Neural progenitor cell (in vitro differentiated cells): ENCODE results near the gene HABP2. TPM values are rescaled to one million over a fixed set of nuclear protein-coding genes. Genes with fewer than 3 reads are reported as not detected.

Experiments
- DNase-seq: peaks from one replicate; pipeline ENCODE4 v3.0.0-alpha.2; 2016; ENCODE audit warnings: low spot score
- H2AFZ ChIP-seq: fragments of 200-600 bp; sonication (generic); replicated peaks from 2 replicates; pipeline ENCODE4 v1.6.1; 2016; ENCODE audit warnings: antibody characterized with exemption
- H3F3A ChIP-seq: fragments of 200-600 bp; sonication (generic); 2 replicates; pipeline ENCODE4 v1.6.1; 2016; ENCODE audit warnings: antibody characterized with exemption, low read depth
- H3K27ac ChIP-seq: fragments of 200-600 bp; sonication (generic); 2 replicates; pipeline ENCODE4 v1.5.1; 2016; ENCODE audit warnings: mild to moderate bottlenecking
- H3K27me3 ChIP-seq: fragments of 200-600 bp; sonication (generic); 2 replicates; pipeline ENCODE4 v1.6.1; 2016; ENCODE audit warnings: mild to moderate bottlenecking, moderate library complexity
- H3K36me3 ChIP-seq: fragments of 200-600 bp; sonication (generic); 2 replicates; pipeline ENCODE4 v1.5.1; 2016
- H3K4me1 ChIP-seq: fragments of 200-600 bp; sonication (generic); 2 replicates; pipeline ENCODE4 v1.6.1; 2016; ENCODE audit warnings: mixed run types
- H3K4me2 ChIP-seq: fragments of 200-600 bp; sonication (generic); 2 replicates; pipeline ENCODE4 v1.6.1; 2016
- H3K4me3 ChIP-seq: fragments of 200-600 bp; sonication (generic); 2 replicates; pipeline ENCODE4 v1.5.1; 2016
- H3K79me2 ChIP-seq: fragments of 200-600 bp; sonication (generic); 2 replicates; pipeline ENCODE4 v1.6.1; 2016; ENCODE audit warnings: low read depth
- H3K9ac ChIP-seq: fragments of 200-600 bp; sonication (generic); 2 replicates; pipeline ENCODE4 v1.6.1; 2016
- H3K9me3 ChIP-seq: fragments of 200-600 bp; sonication (generic); 2 replicates; pipeline ENCODE4 v1.5.1; 2016; ENCODE audit warnings: low read depth
- H4K20me1 ChIP-seq: fragments of 200-600 bp; sonication (generic); 2 replicates; pipeline ENCODE4 v1.6.1; 2016; ENCODE audit warnings: low read depth
- H3K27ac Mint-ChIP-seq: 3 replicates; pipeline ENCODE4 v1.8.0; 2021; ENCODE audit warnings: mixed read lengths
- H3K27me3 Mint-ChIP-seq: 2 replicates; pipeline ENCODE4 v1.8.0; 2022; ENCODE audit warnings: low read depth, mild to moderate bottlenecking, inconsistent platforms, moderate library complexity, mixed read lengths; ENCODE audit not compliant: insufficient read depth
- H3K36me3 Mint-ChIP-seq: 3 replicates; pipeline ENCODE4 v1.8.0; 2021; ENCODE audit warnings: mixed read lengths
- H3K4me1 Mint-ChIP-seq: 3 replicates; pipeline ENCODE4 v1.8.0; 2021; ENCODE audit warnings: mixed read lengths
- H3K4me3 Mint-ChIP-seq: 3 replicates; pipeline ENCODE4 v1.8.0; 2021; ENCODE audit warnings: mild to moderate bottlenecking, moderate library complexity, mixed read lengths
- H3K9me3 Mint-ChIP-seq: 3 replicates; pipeline ENCODE4 v1.8.0; 2020; ENCODE audit warnings: mixed read lengths
- EZH2 ChIP-seq: fragments of 200-600 bp; sonication (generic); IDR thresholded peaks from 2 replicates; pipeline ENCODE4 v1.6.1; 2017; ENCODE audit warnings: antibody characterized with exemption, mild to moderate bottlenecking, moderate library complexity
- EZH2phosphoT487 ChIP-seq: fragments of 200-600 bp; sonication (generic); IDR thresholded peaks from 2 replicates; pipeline ENCODE4 v1.6.1; 2017; ENCODE audit warnings: antibody characterized with exemption
- total RNA-seq: library from RNA; depleted of rRNA; stranded (reverse); fragments of >200 nt; gene quantifications from 2 replicates; pipeline ENCODE4 v1.2.3, GENCODE V29; 2015; ENCODE audit warnings: low replicate concordance
- TF ChIP-seq, protein P1 (sequence below): fragments of 200-600 bp; sonication (generic); IDR thresholded peaks from 2 replicates; pipeline ENCODE4 v1.5.1; 2017; ENCODE audit warnings: antibody characterized with exemption, mild to moderate bottlenecking

The HABP2 gene
- total RNA-seq, 1 donor from 2014 or later = not detected

DNA sequence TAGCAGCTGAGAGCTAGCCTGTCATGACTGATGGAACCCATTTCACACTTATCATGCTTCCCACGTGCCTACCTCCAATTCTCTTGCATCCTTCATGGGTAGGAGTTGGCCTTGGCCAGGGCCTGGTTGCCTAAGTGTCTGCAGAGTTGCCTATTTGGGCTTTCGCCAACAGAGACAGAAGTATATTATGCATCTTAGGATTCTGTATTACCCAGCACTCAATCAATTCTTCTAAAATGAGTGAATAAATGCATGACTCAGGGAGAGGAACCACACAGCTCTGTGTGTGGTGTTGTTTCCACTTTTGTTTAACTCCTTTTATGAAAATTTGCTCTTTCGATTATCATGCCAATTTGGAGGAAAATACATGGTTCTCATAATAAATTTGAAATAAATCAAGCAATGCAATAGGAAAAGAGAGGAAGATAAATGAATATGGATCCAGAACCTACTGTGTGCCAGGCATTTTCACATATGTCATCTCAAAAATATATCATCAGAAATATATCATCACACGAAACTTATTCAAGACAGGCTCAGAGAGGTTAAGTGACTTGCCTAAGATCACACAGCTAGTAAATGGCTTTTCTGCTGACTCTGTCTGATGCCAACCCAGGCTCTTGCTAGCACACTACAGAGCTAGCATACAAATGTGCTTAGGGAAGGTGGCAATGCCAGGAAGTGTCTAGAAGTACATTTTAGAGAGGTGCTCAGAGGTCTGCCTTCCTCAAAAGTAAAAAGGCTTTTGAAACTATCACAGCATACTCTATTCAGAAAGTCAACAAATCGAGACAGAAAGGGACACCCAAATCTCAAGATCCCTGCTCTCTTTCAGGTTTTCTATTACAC lies 9.5 kb upstream of the HABP2 start:
- no peaks in the 10 kb centered on the region for H3K36me3 Mint-ChIP-seq
- H3K36me3 ChIP-seq = no peaks in the 10 kb centered on the region
- no peaks in the 10 kb centered on the region for H3K4me1 ChIP-seq
- H2AFZ ChIP-seq = no peak overlapping the region
- no peaks in the 10 kb centered on the region for H3K4me1 Mint-ChIP-seq
- no peak overlapping the region for H3K4me3 ChIP-seq
- H3K4me3 Mint-ChIP-seq = no peak overlapping the region
- H3K27ac Mint-ChIP-seq = no peak overlapping the region
- no peak overlapping the region for H3K4me2 ChIP-seq
- H3K79me2 ChIP-seq = no peaks in the 10 kb centered on the region
- no peaks in the 10 kb centered on the region for H3K9me3 ChIP-seq
- H3K9me3 Mint-ChIP-seq = no peaks in the 10 kb centered on the region
- H3K27me3 ChIP-seq = peaks cover 11% of the 10 kb centered on the region
- H3K27me3 Mint-ChIP-seq = peaks cover 4% of the 10 kb centered on the region
- no peak overlapping the region for H3K9ac ChIP-seq
- TF ChIP-seq, protein P1, sequence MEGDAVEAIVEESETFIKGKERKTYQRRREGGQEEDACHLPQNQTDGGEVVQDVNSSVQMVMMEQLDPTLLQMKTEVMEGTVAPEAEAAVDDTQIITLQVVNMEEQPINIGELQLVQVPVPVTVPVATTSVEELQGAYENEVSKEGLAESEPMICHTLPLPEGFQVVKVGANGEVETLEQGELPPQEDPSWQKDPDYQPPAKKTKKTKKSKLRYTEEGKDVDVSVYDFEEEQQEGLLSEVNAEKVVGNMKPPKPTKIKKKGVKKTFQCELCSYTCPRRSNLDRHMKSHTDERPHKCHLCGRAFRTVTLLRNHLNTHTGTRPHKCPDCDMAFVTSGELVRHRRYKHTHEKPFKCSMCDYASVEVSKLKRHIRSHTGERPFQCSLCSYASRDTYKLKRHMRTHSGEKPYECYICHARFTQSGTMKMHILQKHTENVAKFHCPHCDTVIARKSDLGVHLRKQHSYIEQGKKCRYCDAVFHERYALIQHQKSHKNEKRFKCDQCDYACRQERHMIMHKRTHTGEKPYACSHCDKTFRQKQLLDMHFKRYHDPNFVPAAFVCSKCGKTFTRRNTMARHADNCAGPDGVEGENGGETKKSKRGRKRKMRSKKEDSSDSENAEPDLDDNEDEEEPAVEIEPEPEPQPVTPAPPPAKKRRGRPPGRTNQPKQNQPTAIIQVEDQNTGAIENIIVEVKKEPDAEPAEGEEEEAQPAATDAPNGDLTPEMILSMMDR = no peak
- TF ChIP-seq EZH2 (no peak), EZH2phosphoT487 (no peak)
- no peaks in the 10 kb centered on the region for H4K20me1 ChIP-seq
- no peaks in the 10 kb centered on the region for H3F3A ChIP-seq
- no peak overlapping the region for H3K27ac ChIP-seq
- DNase-seq = no peak

DNA sequence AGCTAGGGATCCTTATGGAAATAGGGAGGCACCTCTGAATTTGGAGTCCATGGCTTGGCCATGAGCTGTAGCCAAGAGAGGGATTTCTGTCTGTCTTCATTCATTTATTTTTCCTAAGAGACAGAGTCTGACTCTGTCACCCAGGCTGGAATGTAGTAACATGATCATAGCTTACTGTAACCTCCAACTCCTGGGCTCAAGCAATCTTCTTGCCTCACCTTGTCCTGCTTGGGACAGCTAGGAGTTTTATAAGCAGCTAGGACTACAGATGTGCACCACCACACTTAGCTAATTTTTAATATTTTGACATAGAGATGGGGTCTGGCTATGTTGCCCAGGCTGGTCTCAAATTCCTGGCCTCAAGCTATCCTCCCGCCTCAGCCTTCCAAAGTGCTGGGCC lies 8.5 kb upstream of the HABP2 start:
- no peak overlapping the region for H2AFZ ChIP-seq
- no peak overlapping the region for H3K4me2 ChIP-seq
- Mint-ChIP-seq H3K4me1 (peaks cover 5% of the 10 kb centered on the region), H3K36me3 (no peaks in the 10 kb centered on the region), H3K27me3 (peaks cover 7% of the 10 kb centered on the region), H3K9me3 (no peaks in the 10 kb centered on the region), H3K4me3 (peak overlapping the region; percentile 36), H3K27ac (no peak overlapping the region)
- no peaks in the 10 kb centered on the region for H3K4me1 ChIP-seq
- TF ChIP-seq EZH2 (no peak), EZH2phosphoT487 (no peak)
- TF ChIP-seq, protein P1 = no peak
- H3K4me3 ChIP-seq = no peak overlapping the region
- no peaks in the 10 kb centered on the region for H3K9me3 ChIP-seq
- peaks cover 11% of the 10 kb centered on the region for H3K27me3 ChIP-seq
- no peaks in the 10 kb centered on the region for H3K79me2 ChIP-seq
- no peaks in the 10 kb centered on the region for H4K20me1 ChIP-seq
- no peaks in the 10 kb centered on the region for H3F3A ChIP-seq
- no peak for DNase-seq
- H3K27ac ChIP-seq = no peak overlapping the region
- H3K9ac ChIP-seq = no peak overlapping the region
- no peaks in the 10 kb centered on the region for H3K36me3 ChIP-seq

DNA sequence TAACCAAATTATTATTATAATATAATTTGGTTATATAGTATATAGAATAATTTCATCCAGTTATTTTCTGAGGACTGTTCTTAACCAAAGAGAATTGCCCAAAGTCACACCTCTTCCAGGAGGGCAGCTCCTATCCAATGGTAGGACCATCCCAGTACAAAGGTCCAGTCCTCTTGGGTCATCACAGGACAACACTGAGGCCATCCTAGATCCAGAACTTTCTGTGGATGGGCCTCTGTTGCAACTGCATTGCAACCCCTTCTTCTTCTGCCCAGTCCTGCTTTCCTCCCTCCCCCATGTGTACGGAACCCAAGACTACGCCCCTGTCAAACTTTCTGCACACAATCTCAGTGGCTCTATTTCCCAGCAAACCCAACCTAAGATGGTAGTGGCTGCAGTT lies 5.4 kb upstream of the HABP2 start:
- no peak overlapping the region for H3K27ac Mint-ChIP-seq
- Histone ChIP-seq H3K9ac (no peak overlapping the region), H3K4me2 (no peak overlapping the region), H4K20me1 (no peaks in the 10 kb centered on the region), H3F3A (peaks cover 7% of the 10 kb centered on the region), H3K4me1 (peaks cover 7% of the 10 kb centered on the region), H3K79me2 (no peaks in the 10 kb centered on the region), H3K4me3 (no peak overlapping the region), H3K9me3 (no peaks in the 10 kb centered on the region), H3K27ac (no peak overlapping the region), H3K36me3 (no peaks in the 10 kb centered on the region), H2AFZ (no peak overlapping the region), H3K27me3 (peaks cover 18% of the 10 kb centered on the region)
- H3K9me3 Mint-ChIP-seq = peaks cover 2% of the 10 kb centered on the region
- peaks cover 16% of the 10 kb centered on the region for H3K4me1 Mint-ChIP-seq
- H3K36me3 Mint-ChIP-seq = no peaks in the 10 kb centered on the region
- no peak for TF ChIP-seq EZH2
- TF ChIP-seq, protein P1 = no peak
- no peak for TF ChIP-seq EZH2phosphoT487
- peaks cover 11% of the 10 kb centered on the region for H3K27me3 Mint-ChIP-seq
- no peak overlapping the region for H3K4me3 Mint-ChIP-seq
- no peak for DNase-seq
